ENCODE results near the gene OR2C3.
A peak's percentile ranks its signal among the peaks of the same experiment; 100 is the strongest.

The OR2C3 gene

DNA sequence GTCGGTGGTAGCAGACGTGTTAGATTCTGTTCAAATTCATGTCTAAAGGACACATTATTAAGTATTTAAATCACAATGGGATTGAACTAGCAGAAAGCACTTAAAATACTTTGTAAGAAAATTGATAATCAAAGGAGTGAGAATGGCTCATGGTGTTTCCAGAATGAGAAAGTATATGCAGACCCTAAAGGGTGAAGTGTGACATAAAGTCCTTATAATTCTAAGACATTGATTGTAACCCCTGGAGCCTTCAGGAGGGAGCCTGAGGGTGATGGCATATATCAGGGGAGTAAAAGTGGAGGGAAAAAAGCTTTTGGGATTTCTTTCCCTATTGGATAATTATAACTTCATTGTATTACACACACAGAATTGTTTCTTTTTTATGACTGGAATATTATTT is at the start of gene OR2C3:
OR2C3 (minus strand) TSS at position 101 of the 400 bp plus-strand sequence. CDS start 3,929 bp downstream, outside the sequence.
- H3K4me3 ChIP-seq (ENCODE audit: low read depth, low read length): no peak within 1 kb of the TSS
- DNase-seq (ENCODE audit: low read depth): no peak
- no peak for TF ChIP-seq CTCF (IDR thresholded peaks at IDR 0.05; ENCODE audit: insufficient read depth, low read depth, low read length, missing control alignments)

GRCh38 chr1:247578946-247579460 is 42.8 kb upstream of the OR2C3 start:
- no peak for TF ChIP-seq CTCF (IDR thresholded peaks at IDR 0.05; ENCODE audit: insufficient read depth, low read depth, low read length, missing control alignments)
- no peak overlapping the region for H3K4me3 ChIP-seq (ENCODE audit: low read depth, low read length)
- no peak for DNase-seq (ENCODE audit: low read depth)

GRCh38 chr1:247576514-247576913 is 40.3 kb upstream of the OR2C3 start:
- peak; percentile 30 for TF ChIP-seq CTCF (IDR thresholded peaks at IDR 0.05; ENCODE audit: insufficient read depth, low read depth, low read length, missing control alignments)

DNA sequence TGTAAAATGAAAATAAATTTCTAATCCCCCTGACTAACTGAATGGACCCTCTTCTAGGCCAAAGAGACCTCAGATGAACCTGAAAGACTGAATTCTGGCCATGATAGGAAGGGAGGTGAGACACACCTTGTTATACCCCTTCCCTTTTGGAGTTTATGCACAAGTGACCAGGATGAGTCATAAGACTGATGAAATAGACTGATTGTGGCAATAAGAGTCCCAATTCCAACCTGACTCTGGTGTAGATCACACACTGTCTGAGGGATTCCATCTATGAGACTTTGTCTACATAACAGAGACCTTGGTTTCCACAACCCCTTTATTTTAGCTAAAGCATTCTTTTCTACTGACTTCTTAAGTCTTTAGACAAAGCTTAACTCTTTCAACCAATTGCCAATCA is 38.4 kb upstream of the OR2C3 start:
- no peak for DNase-seq (ENCODE audit: low read depth)
- H3K4me3 ChIP-seq (ENCODE audit: low read depth, low read length): no peak overlapping the region
- TF ChIP-seq CTCF (IDR thresholded peaks at IDR 0.05; ENCODE audit: insufficient read depth, low read depth, low read length, missing control alignments): no peak

More at GRCh38 chr1:247576514-247576913, 40.3 kb upstream of the OR2C3 start:
- DNase-seq (ENCODE audit: low read depth): peak; percentile 25
- H3K4me3 ChIP-seq (ENCODE audit: low read depth, low read length): no peak overlapping the region

GRCh38 chr1:247574236-247574635 is 38.0 kb upstream of the OR2C3 start:
- no peak overlapping the region for H3K4me3 ChIP-seq (ENCODE audit: low read depth, low read length)
- TF ChIP-seq CTCF (IDR thresholded peaks at IDR 0.05; ENCODE audit: insufficient read depth, low read depth, low read length, missing control alignments): no peak
- DNase-seq (ENCODE audit: low read depth): no peak

DNA sequence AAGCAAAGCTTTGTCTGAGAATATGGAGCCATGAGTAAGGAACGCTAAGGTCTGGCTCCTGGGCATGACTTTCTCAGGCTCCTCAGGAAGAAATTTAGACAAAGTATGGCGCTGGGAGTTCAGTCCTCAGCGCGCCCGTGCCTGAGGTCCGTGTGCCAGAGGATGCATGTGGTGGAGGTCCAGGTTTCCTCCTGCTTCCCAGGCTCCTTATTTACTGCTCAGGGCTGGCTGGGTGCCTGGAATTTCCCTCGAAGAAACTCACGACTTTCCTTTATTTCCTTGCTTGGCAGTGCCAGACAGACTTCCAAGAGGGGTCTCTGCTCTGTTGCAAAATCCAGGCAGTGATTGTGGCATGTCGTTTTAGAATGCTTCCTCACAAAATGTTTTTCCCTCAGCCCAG is 26.0 kb upstream of the OR2C3 start:
- no peak overlapping the region for H3K4me3 ChIP-seq (ENCODE audit: low read depth, low read length)
- TF ChIP-seq CTCF (IDR thresholded peaks at IDR 0.05; ENCODE audit: insufficient read depth, low read depth, low read length, missing control alignments): no peak
- DNase-seq (ENCODE audit: low read depth): no peak

- no peak for TF ChIP-seq CTCF (IDR thresholded peaks at IDR 0.05; ENCODE audit: insufficient read depth, low read depth, low read length, missing control alignments)
- no peak for DNase-seq (ENCODE audit: low read depth)
- H3K4me3 ChIP-seq (ENCODE audit: low read depth, low read length): no peak overlapping the region
Measured at GRCh38 chr1:247561711-247562110, 25.5 kb upstream of the OR2C3 start.

Data from GM12865 (cell line).